Neural cell (in vitro differentiated cells): ENCODE measurements around the gene MRPL36.

ENCODE experiments used
- EP300 ChIP-seq: fragments of 450-650 bp; conservative IDR thresholded peaks from 2 replicates; pipeline ENCODE4 v1.6.1; 2014; ENCODE audit warnings: antibody characterized with exemption, mild to moderate bottlenecking, moderate library complexity; ENCODE audit not compliant: poor library complexity, severe bottlenecking
- EZH2 ChIP-seq: fragments of 200-600, 300-800 bp; shearing (Covaris generic), sonication (generic); IDR thresholded peaks from 2 replicates; pipeline ENCODE4 v1.6.1; 2014; ENCODE audit warnings: antibody characterized with exemption, low read length, borderline replicate concordance, mild to moderate bottlenecking; ENCODE audit not compliant: insufficient read depth, poor library complexity, severe bottlenecking
- MXI1 ChIP-seq: fragments of 450-650 bp; conservative IDR thresholded peaks from 2 replicates; pipeline ENCODE4 v1.6.1; 2014; ENCODE audit warnings: antibody characterized with exemption, mild to moderate bottlenecking; ENCODE audit not compliant: poor library complexity, severe bottlenecking
- POLR2AphosphoS5 ChIP-seq: IDR thresholded peaks from 2 replicates; pipeline ENCODE4 v1.6.1; 2012
- REST ChIP-seq: IDR thresholded peaks from 2 replicates; pipeline ENCODE4 v1.6.1; 2012; ENCODE audit warnings: borderline replicate concordance
- SMC3 ChIP-seq: fragments of 450-650 bp; conservative IDR thresholded peaks from 2 replicates; pipeline ENCODE4 v1.6.1; 2014; ENCODE audit warnings: antibody characterized with exemption, mild to moderate bottlenecking, moderate library complexity; ENCODE audit not compliant: poor library complexity
- TAF1 ChIP-seq: IDR thresholded peaks from 2 replicates; pipeline ENCODE4 v1.6.1; 2012; ENCODE audit warnings: low read depth
- TF ChIP-seq, protein P1 (sequence below): fragments of 450-650 bp; IDR thresholded peaks from 2 replicates; pipeline ENCODE4 v1.5.1; 2014; ENCODE audit warnings: antibody characterized with exemption, mild to moderate bottlenecking, moderate library complexity; ENCODE audit not compliant: poor library complexity, severe bottlenecking

DNA sequence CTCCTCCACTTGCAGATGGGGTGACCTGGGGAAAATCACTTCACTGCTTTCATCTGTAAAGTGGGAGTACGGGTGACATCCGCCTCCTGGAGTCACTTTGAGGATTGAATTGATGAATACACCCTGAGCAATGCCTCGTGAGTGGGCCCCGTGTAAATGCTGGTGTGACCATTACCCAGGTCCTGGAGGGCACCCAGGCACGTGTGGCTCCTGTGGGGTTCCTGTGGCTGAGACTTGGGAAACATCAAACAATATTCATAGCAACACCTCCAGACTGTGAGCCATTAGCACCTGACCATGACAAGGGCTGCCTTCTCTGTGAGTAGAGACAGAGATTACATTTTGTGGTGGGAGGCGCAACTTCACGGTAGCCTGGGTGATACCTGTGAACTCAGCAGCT lies 11.4 kb downstream of the MRPL36 start:
- TF ChIP-seq, protein P1, sequence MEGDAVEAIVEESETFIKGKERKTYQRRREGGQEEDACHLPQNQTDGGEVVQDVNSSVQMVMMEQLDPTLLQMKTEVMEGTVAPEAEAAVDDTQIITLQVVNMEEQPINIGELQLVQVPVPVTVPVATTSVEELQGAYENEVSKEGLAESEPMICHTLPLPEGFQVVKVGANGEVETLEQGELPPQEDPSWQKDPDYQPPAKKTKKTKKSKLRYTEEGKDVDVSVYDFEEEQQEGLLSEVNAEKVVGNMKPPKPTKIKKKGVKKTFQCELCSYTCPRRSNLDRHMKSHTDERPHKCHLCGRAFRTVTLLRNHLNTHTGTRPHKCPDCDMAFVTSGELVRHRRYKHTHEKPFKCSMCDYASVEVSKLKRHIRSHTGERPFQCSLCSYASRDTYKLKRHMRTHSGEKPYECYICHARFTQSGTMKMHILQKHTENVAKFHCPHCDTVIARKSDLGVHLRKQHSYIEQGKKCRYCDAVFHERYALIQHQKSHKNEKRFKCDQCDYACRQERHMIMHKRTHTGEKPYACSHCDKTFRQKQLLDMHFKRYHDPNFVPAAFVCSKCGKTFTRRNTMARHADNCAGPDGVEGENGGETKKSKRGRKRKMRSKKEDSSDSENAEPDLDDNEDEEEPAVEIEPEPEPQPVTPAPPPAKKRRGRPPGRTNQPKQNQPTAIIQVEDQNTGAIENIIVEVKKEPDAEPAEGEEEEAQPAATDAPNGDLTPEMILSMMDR = no peak
- TF ChIP-seq POLR2AphosphoS5 = no peak
- no peak for TF ChIP-seq EP300
- TF ChIP-seq MXI1 = no peak
- no peak for TF ChIP-seq EZH2
- TF ChIP-seq REST = no peak
- no peak for TF ChIP-seq TAF1
- no peak for TF ChIP-seq SMC3
